SK-N-SH treated with all-trans-retinoic acid at 6 μM for 48 hours (cell line): ENCODE results near the gene SYTL3.

Experiments
- ATAC-seq: fragments of 200-7000 bp; cut with Tn5 transposase; 3 replicates; pipeline ENCODE4 v1.9.1; 2020; ENCODE audit warnings: mild to moderate bottlenecking, moderate library complexity
- ARNTL ChIP-seq: fragments of 450-650 bp; formaldehyde crosslinking; IDR thresholded peaks from 2 replicates; pipeline ENCODE4 v1.5.0; 2020; ENCODE audit warnings: low read depth, mild to moderate bottlenecking, moderate library complexity, borderline replicate concordance
- BACH2 ChIP-seq: fragments of 250-450 bp; sonication (Bioruptor Pico); IDR thresholded peaks from 2 replicates; pipeline ENCODE4 v1.9.0; 2021; ENCODE audit warnings: mild to moderate bottlenecking, borderline replicate concordance
- CREB5 ChIP-seq: fragments of 250-450 bp; sonication (Bioruptor Pico); IDR thresholded peaks from 2 replicates; pipeline ENCODE4 v1.5.1; 2020; ENCODE audit warnings: low read depth, mild to moderate bottlenecking, moderate library complexity
- CSDC2 ChIP-seq: fragments of 250-450 bp; sonication (Bioruptor Pico); IDR thresholded peaks from 2 replicates; pipeline ENCODE4 v1.5.0; 2020; ENCODE audit warnings: mild to moderate bottlenecking, moderate library complexity
- CSRNP3 ChIP-seq: fragments of 250-450 bp; sonication (Bioruptor Pico); IDR thresholded peaks from 2 replicates; pipeline ENCODE4 v1.5.1; 2021; ENCODE audit warnings: mild to moderate bottlenecking, moderate library complexity
- ESRRG ChIP-seq: fragments of 250-450 bp; sonication (Bioruptor Pico); IDR thresholded peaks from 2 replicates; pipeline ENCODE4 v1.6.1; 2021; ENCODE audit warnings: mild to moderate bottlenecking
- ISL1 ChIP-seq: fragments of 250-450 bp; sonication (Bioruptor Pico); IDR thresholded peaks from 2 replicates; pipeline ENCODE4 v2.1.2; 2022; ENCODE audit warnings: mild to moderate bottlenecking, moderate library complexity
- OSR1 ChIP-seq: fragments of 250-450 bp; sonication (Bioruptor Pico); IDR thresholded peaks from 2 replicates; pipeline ENCODE4 v1.8.0; 2022; ENCODE audit warnings: moderate library complexity, mild to moderate bottlenecking, inconsistent platforms
- PATZ1 ChIP-seq: fragments of 250-450 bp; sonication (Bioruptor Pico); IDR thresholded peaks from 2 replicates; pipeline ENCODE4 v1.8.0; 2020; ENCODE audit warnings: mild to moderate bottlenecking, moderate library complexity, borderline replicate concordance
- POU6F1 ChIP-seq: fragments of 250-450 bp; sonication (Bioruptor Pico); IDR thresholded peaks from 2 replicates; pipeline ENCODE4 v1.8.0; 2021; ENCODE audit warnings: low read depth, mild to moderate bottlenecking, moderate library complexity, borderline replicate concordance
- PPARA ChIP-seq: fragments of 250-450 bp; sonication (Bioruptor Pico); IDR thresholded peaks from 2 replicates; pipeline ENCODE4 v1.5.0; 2020; ENCODE audit warnings: mild to moderate bottlenecking, borderline replicate concordance
- RARB ChIP-seq: fragments of 250-450 bp; sonication (Bioruptor Pico); IDR thresholded peaks from 2 replicates; pipeline ENCODE4 v1.8.0; 2021; ENCODE audit warnings: mild to moderate bottlenecking, moderate library complexity
- SNAI2 ChIP-seq: fragments of 250-450 bp; sonication (Bioruptor Pico); IDR thresholded peaks from 2 replicates; pipeline ENCODE4 v1.5.0; 2020; ENCODE audit warnings: mild to moderate bottlenecking, moderate library complexity
- TCF4 ChIP-seq: fragments of 250-450 bp; sonication (Bioruptor Pico); IDR thresholded peaks from 2 replicates; pipeline ENCODE4 v1.8.0; 2021; ENCODE audit warnings: mild to moderate bottlenecking, moderate library complexity, borderline replicate concordance
- TOX ChIP-seq: fragments of 250-450 bp; sonication (Bioruptor Pico); IDR thresholded peaks from 2 replicates; pipeline ENCODE4 v1.8.0; 2021; ENCODE audit warnings: mild to moderate bottlenecking, moderate library complexity, borderline replicate concordance
- ZC3H10 ChIP-seq: fragments of 250-450 bp; sonication (Bioruptor Pico); IDR thresholded peaks from 2 replicates; pipeline ENCODE4 v1.5.1; 2021; ENCODE audit warnings: mild to moderate bottlenecking, moderate library complexity
- ZFP3 ChIP-seq: fragments of 250-450 bp; sonication (Bioruptor Pico); IDR thresholded peaks from 2 replicates; pipeline ENCODE4 v1.5.0; 2020; ENCODE audit warnings: mild to moderate bottlenecking, moderate library complexity
- ZFP30 ChIP-seq: fragments of 450-650 bp; formaldehyde crosslinking; IDR thresholded peaks from 2 replicates; pipeline ENCODE4 v1.5.0; 2022; ENCODE audit warnings: mild to moderate bottlenecking, moderate library complexity
- ZNF565 ChIP-seq: fragments of 450-650 bp; formaldehyde crosslinking; conservative IDR thresholded peaks from 2 replicates; pipeline ENCODE4 v1.5.0; 2020; ENCODE audit warnings: low read depth, mild to moderate bottlenecking, moderate library complexity
- ZNF70 ChIP-seq: fragments of 450-650 bp; formaldehyde crosslinking; IDR thresholded peaks from 2 replicates; pipeline ENCODE4 v1.5.0; 2020; ENCODE audit warnings: mild to moderate bottlenecking, moderate library complexity
- ZNF8 ChIP-seq: fragments of 450-650 bp; formaldehyde crosslinking; IDR thresholded peaks from 2 replicates; pipeline ENCODE4 v1.5.0; 2020; ENCODE audit warnings: mild to moderate bottlenecking, moderate library complexity

Gene SYTL3

GRCh38 chr6:158756126-158756525, 106.3 kb downstream of the SYTL3 start:
- no peak for ATAC-seq
- no peak for TF ChIP-seq CSDC2 (CRISPR knock-in tag)
- TF ChIP-seq CREB5 (CRISPR knock-in tag) = no peak
- no peak for TF ChIP-seq ZNF8 (CRISPR knock-in tag)
- no peak for TF ChIP-seq ZC3H10
- no peak for TF ChIP-seq POU6F1 (CRISPR knock-in tag)
- TF ChIP-seq ARNTL = no peak
- no peak for TF ChIP-seq SNAI2 (CRISPR knock-in tag)
- TF ChIP-seq ZFP3 = no peak
- TF ChIP-seq RARB = no peak
- TF ChIP-seq, all 23 proteins: peak for 0

GRCh38 chr6:158756977-158757752, 107.3 kb downstream of the SYTL3 start:
- ATAC-seq = no peak
- TF ChIP-seq ZFP30 (CRISPR knock-in tag) (no peak), TCF4 (CRISPR knock-in tag) (no peak), TOX (CRISPR knock-in tag) (no peak), CREB5 (CRISPR knock-in tag) (no peak), OSR1 (CRISPR knock-in tag) (no peak), ZNF565 (CRISPR knock-in tag) (no peak), RARB (no peak), POU6F1 (CRISPR knock-in tag) (no peak), ESRRG (no peak), CSRNP3 (no peak), ARNTL (no peak), PATZ1 (CRISPR knock-in tag) (no peak), PPARA (CRISPR knock-in tag) (no peak), ISL1 (CRISPR knock-in tag) (no peak), ZNF8 (CRISPR knock-in tag) (no peak), SNAI2 (CRISPR knock-in tag) (no peak), ZNF70 (CRISPR knock-in tag) (no peak), ZC3H10 (no peak), ZFP3 (no peak)

- no peak for ATAC-seq
- no peak for TF ChIP-seq ZNF8 (CRISPR knock-in tag)
- TF ChIP-seq ISL1 (CRISPR knock-in tag) = no peak
- no peak for TF ChIP-seq CSRNP3
- no peak for TF ChIP-seq BACH2 (CRISPR knock-in tag)
- TF ChIP-seq SNAI2 (CRISPR knock-in tag) = no peak
- no peak for TF ChIP-seq ARNTL
- no peak for TF ChIP-seq ZFP30 (CRISPR knock-in tag)
- no peak for TF ChIP-seq OSR1 (CRISPR knock-in tag)
- TF ChIP-seq CREB5 (CRISPR knock-in tag) = no peak
- TF ChIP-seq TCF4 (CRISPR knock-in tag) = no peak
- no peak for TF ChIP-seq ESRRG
- no peak for TF ChIP-seq CSDC2 (CRISPR knock-in tag)
- TF ChIP-seq PATZ1 (CRISPR knock-in tag) = no peak
- TF ChIP-seq PPARA (CRISPR knock-in tag) = no peak
- no peak for TF ChIP-seq RARB
These were observed 107.9 kb downstream of the SYTL3 start for GRCh38 chr6:158757753-158758090.
